ENCODE results near the gene FAM222B. TPM values are rescaled to one million over a fixed set of nuclear protein-coding genes. Genes with fewer than 3 reads are reported as not detected.
"Not testable (repeated sequence)": the region's sequence is repeated elsewhere in the genome, so short reads cannot be mapped to it uniquely, and the experiment has no call there.

FAM222B gene
- total RNA-seq, 3 donors from 2014 or later, result 9.7 to 12.0 (median 10.5) TPM

GRCh38 chr17:28792877-28793661 is 49.5 kb downstream of the FAM222B start:
- TF ChIP-seq POLR2AphosphoS5 (IDR thresholded peaks at IDR 0.05) (no peak), POLR2A (IDR thresholded peaks at IDR 0.05) (no peak), CTCF (IDR thresholded peaks at IDR 0.05) (no peak)
- Histone ChIP-seq H3K4me1 (no peaks in the 10 kb centered on the region), H3K4me3 (no peak overlapping the region), H3K9me3 (no peaks in the 10 kb centered on the region), H3K27ac (no peak overlapping the region), H3K27me3 (no peaks in the 10 kb centered on the region), H3K36me3 (no peaks in the 10 kb centered on the region)
- DNase-seq (ENCODE audit: low spot score in 2 of 2), result no peak
- intact Hi-C loops (cut with DNase I; ENCODE audit: low total_unique reads), result no loop called here

DNA sequence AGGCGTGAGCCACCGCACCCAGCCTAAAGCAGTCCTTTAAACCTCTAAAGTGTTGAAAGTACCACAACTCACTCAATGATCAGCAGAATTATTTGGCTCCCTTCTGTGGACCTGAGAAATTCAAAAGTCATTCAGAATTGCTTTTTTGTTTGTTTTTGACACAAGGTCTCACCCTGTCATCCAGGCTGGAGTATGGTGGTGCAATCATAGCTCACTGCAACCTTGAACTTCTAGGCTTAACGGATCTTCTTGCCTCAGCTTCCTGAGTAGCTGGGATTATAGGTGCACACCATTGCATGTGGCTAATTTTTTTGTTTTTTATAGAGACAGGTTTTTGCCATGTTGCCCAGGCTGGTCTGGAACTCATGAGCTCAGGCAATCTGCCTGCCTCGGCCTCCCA is 54.5 kb downstream of the FAM222B start:
- intact Hi-C loops (cut with DNase I; ENCODE audit: low total_unique reads), result no loop called here
- Histone ChIP-seq H3K27me3 (no peaks in the 10 kb centered on the region), H3K4me1 (no peaks in the 10 kb centered on the region), H3K36me3 (no peaks in the 10 kb centered on the region), H3K4me3 (no peak overlapping the region), H3K27ac (no peak overlapping the region), H3K9me3 (no peaks in the 10 kb centered on the region)
- no peak for TF ChIP-seq POLR2A (IDR thresholded peaks at IDR 0.05)
- no peak for TF ChIP-seq CTCF (IDR thresholded peaks at IDR 0.05)
- no peak for TF ChIP-seq POLR2AphosphoS5 (IDR thresholded peaks at IDR 0.05)
- DNase-seq (ENCODE audit: low spot score in 2 of 2), result no peak

- Histone ChIP-seq H3K36me3 (no peaks in the 10 kb centered on the region), H3K27ac (no peak overlapping the region), H3K27me3 (no peaks in the 10 kb centered on the region), H3K9me3 (no peaks in the 10 kb centered on the region), H3K4me1 (no peaks in the 10 kb centered on the region), H3K4me3 (no peak overlapping the region)
- DNase-seq (ENCODE audit: low spot score in 2 of 2), result no peak
- TF ChIP-seq POLR2AphosphoS5 (IDR thresholded peaks at IDR 0.05) (no peak), CTCF (IDR thresholded peaks at IDR 0.05) (no peak), POLR2A (IDR thresholded peaks at IDR 0.05) (no peak)
- intact Hi-C loops (cut with DNase I; ENCODE audit: low total_unique reads), result no loop called here
Measured at GRCh38 chr17:28783161-28783560, 59.4 kb downstream of the FAM222B start.

- H3K27ac ChIP-seq; intact Hi-C loops (cut with DNase I; ENCODE audit: low total_unique reads); H3K9me3 ChIP-seq; H3K4me1 ChIP-seq; H3K27me3 ChIP-seq; H3K4me3 ChIP-seq; H3K36me3 ChIP-seq; DNase-seq (ENCODE audit: low spot score in 2 of 2): not testable (repeated sequence)
Measured at GRCh38 chr17:28779601-28780000, 63.0 kb downstream of the FAM222B start.

DNA sequence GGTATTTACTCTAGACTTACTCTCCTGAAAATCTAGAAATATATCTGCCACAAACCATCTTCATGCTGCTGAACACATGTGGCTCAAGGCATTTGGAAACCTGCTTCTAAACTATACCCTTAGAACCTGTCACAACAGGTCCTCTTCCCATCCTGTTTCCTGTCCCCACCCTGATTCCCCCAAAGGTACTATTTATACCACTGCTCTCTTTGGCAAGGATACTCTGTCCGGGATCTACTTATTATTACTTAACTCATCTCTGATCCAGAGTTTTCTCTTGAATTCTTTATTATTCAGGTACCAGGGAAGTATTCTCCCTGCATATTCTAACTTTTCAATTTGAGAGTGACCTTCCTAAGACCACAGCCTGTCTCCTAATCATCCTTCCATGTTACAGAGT is 65.4 kb downstream of the FAM222B start:
- Histone ChIP-seq H3K27me3 (no peaks in the 10 kb centered on the region), H3K36me3 (no peaks in the 10 kb centered on the region), H3K27ac (peak overlapping the region in 1 of 2 donors; percentile 41), H3K9me3 (no peaks in the 10 kb centered on the region), H3K4me3 (no peak overlapping the region), H3K4me1 (no peaks in the 10 kb centered on the region)
- DNase-seq (ENCODE audit: low spot score in 2 of 2), result no peak
- TF ChIP-seq CTCF (IDR thresholded peaks at IDR 0.05) (no peak), POLR2AphosphoS5 (IDR thresholded peaks at IDR 0.05) (no peak), POLR2A (IDR thresholded peaks at IDR 0.05) (no peak)
- intact Hi-C loops (cut with DNase I; ENCODE audit: low total_unique reads), result no loop called here
